MCF 10A (cell line): Measurements from ENCODE around the gene ADAMTS13. TPM values are rescaled to one million over a fixed set of nuclear protein-coding genes. Genes with fewer than 3 reads are reported as not detected.

ENCODE experiments used
- Bru-seq: library from RNA; stranded (reverse); fragments of 400-500 nt; gene quantifications from one replicate; lab custom pipeline; 2021; lab: Mats Ljungman, UMichigan
- BruChase-seq, 2 experiments: library from RNA; stranded (reverse); fragments of 400-500 nt; gene quantifications; one replicate each; lab custom pipeline; 2021; lab: Mats Ljungman, UMichigan
- BruUV-seq: library from RNA; stranded (reverse); fragments of 400-500 nt; replicated peaks from 2 replicates; lab custom pipeline; 2021; lab: Mats Ljungman, UMichigan
- CTCF ChIA-PET: fragments of 300-600 bp; sonication (Branson Sonifier 250); formaldehyde crosslinking; extraction: SDS; loops from one replicate; lab custom pipeline; 2021; ENCODE audit warnings: antibody characterized with exemption, inconsistent platforms; lab: Yijun Ruan, JAX
- POLR2A ChIA-PET: fragments of 300-600, 350-650 bp; sonication (Branson Sonifier 250); formaldehyde crosslinking; extraction: SDS; loops from one replicate; lab custom pipeline; 2020; ENCODE audit warnings: antibody characterized with exemption, inconsistent platforms; lab: Yijun Ruan, JAX
- DNase-seq: peaks from one replicate; pipeline ENCODE4 v3.0.0-alpha.2; 2018; ENCODE audit not compliant: unreplicated experiment
- H3K27ac Mint-ChIP-seq: one replicate; pipeline ENCODE4 v1.8.0; 2022; ENCODE audit warnings: mild to moderate bottlenecking, low read depth, mixed read lengths; ENCODE audit not compliant: unreplicated experiment
- H3K27me3 Mint-ChIP-seq: one replicate; pipeline ENCODE4 v1.8.0; 2022; ENCODE audit warnings: mixed read lengths; ENCODE audit not compliant: insufficient read depth, unreplicated experiment
- H3K36me3 Mint-ChIP-seq: one replicate; pipeline ENCODE4 v1.8.0; 2022; ENCODE audit warnings: mild to moderate bottlenecking, moderate library complexity, mixed read lengths; ENCODE audit not compliant: insufficient read depth, unreplicated experiment
- H3K4me1 Mint-ChIP-seq: one replicate; pipeline ENCODE4 v1.8.0; 2022; ENCODE audit warnings: mixed read lengths; ENCODE audit not compliant: insufficient read depth, unreplicated experiment
- H3K4me3 Mint-ChIP-seq: one replicate; pipeline ENCODE4 v1.8.0; 2022; ENCODE audit warnings: mild to moderate bottlenecking, moderate library complexity, mixed read lengths; ENCODE audit not compliant: unreplicated experiment
- H3K9me3 Mint-ChIP-seq: one replicate; pipeline ENCODE4 v1.8.0; 2022; ENCODE audit warnings: mixed read lengths; ENCODE audit not compliant: unreplicated experiment
- CTCF ChIP-seq: fragments of 200-600 bp; IDR thresholded peaks from one replicate; pipeline ENCODE4 v1.8.0; 2022; ENCODE audit warnings: antibody characterized with exemption, mild to moderate bottlenecking; ENCODE audit not compliant: unreplicated experiment
- intact Hi-C: fragments of 100-400 bp; cut with micrococcal nuclease; formaldehyde crosslinking; loops from 2 replicates; pipeline ENCODE4 v1.14.1; 2022
- long read RNA-seq: library from polyadenylated mRNA; stranded (forward); transcript quantifications from one replicate; pipeline ENCODE4 v2.0.0, GENCODE V29; 2022
- total RNA-seq: library from RNA; stranded (reverse); gene quantifications from 2 replicates; pipeline ENCODE4 v1.2.3, GENCODE V29; 2022

The ADAMTS13 gene
- total RNA-seq (4.1 and 6.1 TPM in 2 replicates), Bru-seq, nascent RNA (percentile 36 among the genes with signal in this experiment), BruChase-seq, experiment 1, labeled RNA remaining after a 6-hour chase (percentile 45 among the genes with signal in this experiment), BruChase-seq, experiment 2, labeled RNA remaining after a 2-hour chase (percentile 39 among the genes with signal in this experiment)
- long read RNA-seq, partial matches to known transcripts: 2 of 5 reads
- long read RNA-seq, other reads (novel, unspliced or antisense): 3 of 5 reads

- Mint-ChIP-seq H3K9me3 (no peaks in the 10 kb centered on the region), H3K36me3 (no peaks in the 10 kb centered on the region), H3K4me1 (peaks cover 7% of the 10 kb centered on the region), H3K27me3 (peaks cover 27% of the 10 kb centered on the region), H3K4me3 (no peak within 1 kb of the TSS), H3K27ac (peak within 1 kb of the TSS; percentile 31)
- ChIA-PET CTCF (interaction anchor here (0.6 kb wide), 1 partner anchor 175 kb away, joined by 4 read pairs; no protein-coding TSS in a partner anchor), POLR2A (no interaction called here)
- TF ChIP-seq CTCF: no peak
- intact Hi-C loops: no loop called here
- BruUV-seq: no TSS peak
- DNase-seq: no peak
Measured at GRCh38 chr9:133421615-133422542, at the start of gene ADAMTS13. Gene ADAMTS13 (plus strand): TSS chr9:133422367. CDS start chr9:133422444, 77 bp downstream.

- POLR2A ChIA-PET: interaction anchor here (0.7 to 6.4 kb wide), 9 partner anchors 8 to 408 kb away, joined by 3 to 65 read pairs (median 8); partner anchors contain the start of genes MED22, REXO4, RPL7A and SURF1
Measured at GRCh38 chr9:133374612-133375115, 47.5 kb upstream of the ADAMTS13 start.

GRCh38 chr9:133375116-133375723 is 46.9 kb upstream of the ADAMTS13 start:
- peak overlapping the region; percentile 95 for H3K27ac Mint-ChIP-seq
- H3K9me3 Mint-ChIP-seq: no peaks in the 10 kb centered on the region
- peaks cover 35% of the 10 kb centered on the region for H3K36me3 Mint-ChIP-seq
- no peak for TF ChIP-seq CTCF
- H3K27me3 Mint-ChIP-seq: no peaks in the 10 kb centered on the region
- DNase-seq: peak; percentile 54
- intact Hi-C loops: no loop called here
- ChIA-PET CTCF (interaction anchor here (0.6 to 0.9 kb wide), 3 partner anchors 16 to 109 kb away, joined by 3 to 5 read pairs (median 3); no protein-coding TSS in a partner anchor), POLR2A (interaction anchor here (0.6 to 6.4 kb wide), 10 partner anchors 9 to 407 kb away, joined by 3 to 65 read pairs (median 7); partner anchors contain the start of genes MED22, REXO4, RPL7A and SURF1)
- no TSS peak for BruUV-seq
- H3K4me1 Mint-ChIP-seq: peaks cover 36% of the 10 kb centered on the region
- peak overlapping the region; percentile 92 for H3K4me3 Mint-ChIP-seq

More at GRCh38 chr9:133374612-133375115, 47.5 kb upstream of the ADAMTS13 start:
- TSS peak; percentile 55 for BruUV-seq
- no peak for TF ChIP-seq CTCF
- no peaks in the 10 kb centered on the region for H3K9me3 Mint-ChIP-seq
- peak overlapping the region; percentile 95 for H3K27ac Mint-ChIP-seq
- no peaks in the 10 kb centered on the region for H3K27me3 Mint-ChIP-seq
- peaks cover 42% of the 10 kb centered on the region for H3K4me1 Mint-ChIP-seq
- peaks cover 39% of the 10 kb centered on the region for H3K36me3 Mint-ChIP-seq
- intact Hi-C loops: no loop called here
- no peak for DNase-seq
- peak overlapping the region; percentile 92 for H3K4me3 Mint-ChIP-seq
- CTCF ChIA-PET: interaction anchor here (0.6 to 1.3 kb wide), 5 partner anchors 15 to 113 kb away, joined by 3 to 5 read pairs (median 3); no protein-coding TSS in a partner anchor
